Measurements from ENCODE around the gene PATE4.
"Not testable (repeated sequence)": the region's sequence is repeated elsewhere in the genome, so short reads cannot be mapped to it uniquely, and the experiment has no call there.

Gene PATE4, protein sequence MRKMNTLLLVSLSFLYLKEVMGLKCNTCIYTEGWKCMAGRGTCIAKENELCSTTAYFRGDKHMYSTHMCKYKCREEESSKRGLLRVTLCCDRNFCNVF

GRCh38 chr11:125833016-125833415 lies at the start of gene PATE4:
Gene PATE4, plus strand, starts transcription at chr11:125833316. Its CDS starts 44 bp downstream, at chr11:125833360.
- Histone ChIP-seq H3K4me3 (ENCODE audit: low read depth in 1 of 2, low read length in 2 of 2) (no peak within 1 kb of the TSS), H3K9me3 (ENCODE audit: low read length) (peaks cover 6% of the 10 kb centered on the region), H3K27ac (ENCODE audit: low read depth, low read length) (no peak within 1 kb of the TSS), H3K9ac (ENCODE audit: low read length) (no peak within 1 kb of the TSS), H3K36me3 (ENCODE audit: insufficient read depth, low read length) (no peaks in the 10 kb centered on the region), H3K4me1 (ENCODE audit: insufficient read depth, low read length) (no peaks in the 10 kb centered on the region), H3K27me3 (ENCODE audit: control insufficient read depth in 1 of 2, insufficient read depth in 2 of 2, low read length in 2 of 2) (no peaks in the 10 kb centered on the region)

DNA sequence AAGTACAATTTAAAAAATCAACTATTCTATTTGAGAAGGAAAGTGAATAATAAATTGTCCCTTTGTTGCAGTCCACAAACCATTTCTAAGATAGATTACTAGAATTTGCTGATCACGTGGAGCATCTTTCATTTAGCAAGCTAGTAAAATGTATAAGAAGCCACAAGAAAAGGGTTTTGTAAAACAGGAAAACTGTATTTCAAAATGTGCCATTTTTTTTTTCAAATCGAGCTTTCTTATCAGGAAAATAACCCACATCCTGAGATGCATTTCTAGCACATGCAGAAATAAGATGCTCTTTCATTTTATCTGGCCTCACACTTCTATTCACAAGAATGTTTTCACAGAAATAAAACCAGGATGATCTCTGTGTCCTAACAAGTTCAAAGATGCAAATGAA lies 48.4 kb upstream of the PATE4 start:
- H3K27ac ChIP-seq (ENCODE audit: low read depth, low read length) = no peak overlapping the region
- no peak overlapping the region for H3K4me3 ChIP-seq (ENCODE audit: low read depth in 1 of 2, low read length in 2 of 2)
- no peak overlapping the region for H3K9ac ChIP-seq (ENCODE audit: low read length)

GRCh38 chr11:125787827-125788226 lies 45.3 kb upstream of the PATE4 start, which contains the start of gene PATE3:
Gene PATE3, plus strand, starts transcription at chr11:125788127. Its CDS starts 25 bp downstream, at chr11:125788152.
- no peaks in the 10 kb centered on the region for H3K9me3 ChIP-seq (ENCODE audit: low read length)
- H3K36me3 ChIP-seq (ENCODE audit: insufficient read depth, low read length) = no peaks in the 10 kb centered on the region
- H3K27ac ChIP-seq (ENCODE audit: low read depth, low read length) = no peak within 1 kb of the TSS
- no peak within 1 kb of the TSS for H3K4me3 ChIP-seq (ENCODE audit: low read depth in 1 of 2, low read length in 2 of 2)
- H3K27me3 ChIP-seq (ENCODE audit: control insufficient read depth in 1 of 2, insufficient read depth in 2 of 2, low read length in 2 of 2) = no peaks in the 10 kb centered on the region
- no peaks in the 10 kb centered on the region for H3K4me1 ChIP-seq (ENCODE audit: insufficient read depth, low read length)
- H3K9ac ChIP-seq (ENCODE audit: low read length) = no peak within 1 kb of the TSS

More for the DNA sequence above, 48.4 kb upstream of the PATE4 start:
- no peaks in the 10 kb centered on the region for H3K27me3 ChIP-seq (ENCODE audit: control insufficient read depth in 1 of 2, insufficient read depth in 2 of 2, low read length in 2 of 2)
- H3K9me3 ChIP-seq (ENCODE audit: low read length) = no peaks in the 10 kb centered on the region
- H3K36me3 ChIP-seq (ENCODE audit: insufficient read depth, low read length) = no peaks in the 10 kb centered on the region
- no peaks in the 10 kb centered on the region for H3K4me1 ChIP-seq (ENCODE audit: insufficient read depth, low read length)

GRCh38 chr11:125790825-125791224 lies 42.3 kb upstream of the PATE4 start:
- H3K27ac ChIP-seq (ENCODE audit: low read depth, low read length) = no peak overlapping the region
- H3K9me3 ChIP-seq (ENCODE audit: low read length) = no peaks in the 10 kb centered on the region
- H3K4me3 ChIP-seq (ENCODE audit: low read depth in 1 of 2, low read length in 2 of 2) = no peak overlapping the region
- H3K36me3 ChIP-seq (ENCODE audit: insufficient read depth, low read length) = no peaks in the 10 kb centered on the region
- H3K27me3 ChIP-seq (ENCODE audit: control insufficient read depth in 1 of 2, insufficient read depth in 2 of 2, low read length in 2 of 2) = no peaks in the 10 kb centered on the region
- no peak overlapping the region for H3K9ac ChIP-seq (ENCODE audit: low read length)
- no peaks in the 10 kb centered on the region for H3K4me1 ChIP-seq (ENCODE audit: insufficient read depth, low read length)

DNA sequence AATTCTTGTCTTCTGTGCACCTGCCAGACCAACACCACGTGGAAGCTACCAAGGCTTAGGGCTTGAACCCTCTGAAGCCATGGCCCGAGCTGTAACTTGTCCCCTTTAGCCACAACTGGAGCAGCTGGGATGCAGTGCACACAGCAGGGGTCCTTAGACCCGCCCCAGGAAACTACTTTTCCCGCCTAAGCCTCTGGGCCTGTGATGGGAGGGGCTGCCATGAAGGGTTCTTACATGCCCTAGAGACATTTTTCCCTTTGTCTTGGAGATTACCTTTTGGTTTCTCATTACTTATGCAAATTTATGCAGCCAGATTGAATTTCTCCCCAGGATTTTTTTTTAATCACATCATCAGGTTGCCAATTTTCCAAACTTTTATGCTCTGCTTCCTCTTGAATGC lies 35.5 kb upstream of the PATE4 start:
- Histone ChIP-seq H3K4me1 (ENCODE audit: insufficient read depth, low read length) (no peaks in the 10 kb centered on the region), H3K27me3 (ENCODE audit: control insufficient read depth in 1 of 2, insufficient read depth in 2 of 2, low read length in 2 of 2) (no peaks in the 10 kb centered on the region), H3K4me3 (ENCODE audit: low read depth in 1 of 2, low read length in 2 of 2) (no peak overlapping the region), H3K36me3 (ENCODE audit: insufficient read depth, low read length) (no peaks in the 10 kb centered on the region), H3K9me3 (ENCODE audit: low read length) (no peaks in the 10 kb centered on the region), H3K27ac (ENCODE audit: low read depth, low read length) (no peak overlapping the region), H3K9ac (ENCODE audit: low read length) (no peak overlapping the region)

- H3K36me3 ChIP-seq (ENCODE audit: insufficient read depth, low read length) = no peaks in the 10 kb centered on the region
- no peak overlapping the region for H3K27ac ChIP-seq (ENCODE audit: low read depth, low read length)
- no peak overlapping the region for H3K4me3 ChIP-seq (ENCODE audit: low read depth in 1 of 2, low read length in 2 of 2)
- H3K9me3 ChIP-seq (ENCODE audit: low read length) = no peaks in the 10 kb centered on the region
- H3K4me1 ChIP-seq (ENCODE audit: insufficient read depth, low read length) = no peaks in the 10 kb centered on the region
- no peak overlapping the region for H3K9ac ChIP-seq (ENCODE audit: low read length)
- H3K27me3 ChIP-seq (ENCODE audit: control insufficient read depth in 1 of 2, insufficient read depth in 2 of 2, low read length in 2 of 2) = no peaks in the 10 kb centered on the region
Measured at GRCh38 chr11:125799808-125800207, 33.3 kb upstream of the PATE4 start.

DNA sequence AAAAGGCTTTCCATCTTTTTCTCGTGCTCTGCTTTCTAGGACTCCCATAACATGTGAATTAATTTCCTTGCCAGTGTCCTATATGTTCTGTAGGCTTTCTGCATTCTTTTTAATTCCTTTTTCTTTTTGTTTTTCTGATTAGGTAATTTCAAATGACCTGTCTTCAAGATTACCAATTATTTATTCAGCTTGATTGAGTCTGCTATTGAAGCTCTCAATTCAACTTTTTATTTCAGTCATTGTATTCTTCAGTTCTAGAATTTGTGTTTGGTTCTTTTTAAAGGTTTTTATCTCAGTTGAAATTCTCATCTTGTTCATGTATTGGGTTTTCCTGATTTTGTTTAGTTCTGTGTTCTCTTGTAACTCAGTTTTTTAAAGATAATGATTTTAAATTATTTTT lies 30.7 kb upstream of the PATE4 start:
- no peaks in the 10 kb centered on the region for H3K9me3 ChIP-seq (ENCODE audit: low read length)
- H3K36me3 ChIP-seq (ENCODE audit: insufficient read depth, low read length) = no peaks in the 10 kb centered on the region
- H3K27me3 ChIP-seq (ENCODE audit: control insufficient read depth in 1 of 2, insufficient read depth in 2 of 2, low read length in 2 of 2) = no peaks in the 10 kb centered on the region
- no peak overlapping the region for H3K4me3 ChIP-seq (ENCODE audit: low read depth in 1 of 2, low read length in 2 of 2)
- H3K27ac ChIP-seq (ENCODE audit: low read depth, low read length) = no peak overlapping the region
- no peak overlapping the region for H3K9ac ChIP-seq (ENCODE audit: low read length)
- H3K4me1 ChIP-seq (ENCODE audit: insufficient read depth, low read length) = no peaks in the 10 kb centered on the region

DNA sequence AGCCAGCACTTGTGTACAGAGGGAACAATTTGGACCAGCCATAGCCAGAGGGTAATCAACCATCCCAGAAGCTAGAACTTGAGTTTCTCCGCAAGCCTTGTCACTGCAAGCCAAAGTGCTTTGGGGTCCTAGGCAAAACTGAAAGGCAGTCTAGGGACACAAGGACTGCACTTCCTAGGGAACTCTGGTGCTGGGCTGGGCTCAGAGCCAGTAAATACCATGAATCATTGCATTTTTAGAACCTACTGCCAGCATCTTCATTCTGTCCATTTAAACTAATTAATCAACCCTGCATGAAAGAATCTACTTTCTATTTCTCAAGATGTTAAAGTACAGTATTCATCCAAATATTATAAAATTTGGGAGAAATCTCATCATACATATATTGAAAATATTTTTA lies 25.2 kb upstream of the PATE4 start:
- Histone ChIP-seq H3K9ac (ENCODE audit: low read length) (no peak overlapping the region), H3K9me3 (ENCODE audit: low read length) (no peaks in the 10 kb centered on the region), H3K27me3 (ENCODE audit: control insufficient read depth in 1 of 2, insufficient read depth in 2 of 2, low read length in 2 of 2) (no peaks in the 10 kb centered on the region), H3K36me3 (ENCODE audit: insufficient read depth, low read length) (no peaks in the 10 kb centered on the region), H3K27ac (ENCODE audit: low read depth, low read length) (no peak overlapping the region), H3K4me1 (ENCODE audit: insufficient read depth, low read length) (no peaks in the 10 kb centered on the region), H3K4me3 (ENCODE audit: low read depth in 1 of 2, low read length in 2 of 2) (no peak overlapping the region)

GRCh38 chr11:125835748-125836147 lies 2.6 kb downstream of the PATE4 start:
- H3K9me3 ChIP-seq (ENCODE audit: low read length) = peaks cover 6% of the 10 kb centered on the region
- H3K27ac ChIP-seq (ENCODE audit: low read depth, low read length) = no peak overlapping the region
- H3K4me1 ChIP-seq (ENCODE audit: insufficient read depth, low read length) = no peaks in the 10 kb centered on the region
- no peaks in the 10 kb centered on the region for H3K27me3 ChIP-seq (ENCODE audit: control insufficient read depth in 1 of 2, insufficient read depth in 2 of 2, low read length in 2 of 2)
- no peaks in the 10 kb centered on the region for H3K36me3 ChIP-seq (ENCODE audit: insufficient read depth, low read length)
- no peak overlapping the region for H3K4me3 ChIP-seq (ENCODE audit: low read depth in 1 of 2, low read length in 2 of 2)
- H3K9ac ChIP-seq (ENCODE audit: low read length) = no peak overlapping the region

DNA sequence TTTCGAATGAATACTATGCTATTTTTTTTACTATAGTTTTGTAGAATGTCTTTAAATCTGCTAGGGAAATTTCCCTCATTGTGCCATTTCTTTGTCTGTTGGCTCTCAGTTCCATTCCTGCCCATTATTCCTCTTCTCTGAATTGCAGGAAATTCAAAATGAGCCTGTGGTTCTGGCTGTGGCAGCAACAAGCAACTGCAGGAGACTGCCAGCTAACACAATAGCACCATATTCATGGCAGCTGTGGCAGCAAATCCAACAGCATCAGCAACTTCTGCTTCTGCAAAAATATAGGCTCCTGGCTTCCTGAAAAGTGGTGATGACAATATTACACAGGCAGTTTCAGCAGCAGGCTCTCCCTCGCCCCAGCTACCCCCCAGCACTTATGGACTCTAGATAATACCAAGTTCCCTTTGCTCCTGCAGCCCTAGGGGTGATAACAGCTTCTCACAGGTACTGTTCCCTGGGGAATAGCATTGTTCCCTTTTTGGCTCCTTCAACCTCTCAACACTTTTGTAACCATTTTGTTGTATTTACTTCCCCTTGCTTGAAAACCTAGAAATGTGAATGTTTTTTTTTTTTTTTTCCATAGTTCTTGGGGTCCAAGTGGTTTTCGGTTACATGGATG lies 9.3 kb downstream of the PATE4 start:
- H3K36me3 ChIP-seq (ENCODE audit: insufficient read depth, low read length) = no peaks in the 10 kb centered on the region
- H3K27ac ChIP-seq (ENCODE audit: low read depth, low read length) = no peak overlapping the region
- H3K9me3 ChIP-seq (ENCODE audit: low read length) = peaks cover 9% of the 10 kb centered on the region
- no peaks in the 10 kb centered on the region for H3K4me1 ChIP-seq (ENCODE audit: insufficient read depth, low read length)
- no peak overlapping the region for H3K4me3 ChIP-seq (ENCODE audit: low read depth in 1 of 2, low read length in 2 of 2)
- H3K27me3 ChIP-seq (ENCODE audit: control insufficient read depth in 1 of 2, insufficient read depth in 2 of 2, low read length in 2 of 2) = no peaks in the 10 kb centered on the region
- H3K9ac ChIP-seq (ENCODE audit: low read length) = no peak overlapping the region

DNA sequence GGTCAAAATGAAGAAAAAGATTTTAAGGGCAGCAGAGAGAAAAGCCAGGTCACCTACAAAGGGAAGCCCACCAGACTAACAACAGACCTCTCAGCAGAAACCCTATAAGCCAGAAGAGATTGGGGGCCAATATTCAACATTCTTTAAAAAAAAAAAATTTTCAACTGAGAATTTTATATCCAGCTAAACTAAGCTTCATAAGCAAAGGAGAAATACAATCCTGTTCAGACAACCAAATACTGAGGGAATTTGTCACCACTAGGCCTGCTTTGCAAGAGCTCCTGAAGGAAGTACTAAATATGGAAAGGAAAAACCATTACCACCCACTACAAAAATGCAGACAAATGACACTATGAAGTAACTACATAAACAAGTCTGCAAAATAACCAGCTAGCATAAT lies 13.1 kb downstream of the PATE4 start:
- Histone ChIP-seq H3K27ac (ENCODE audit: low read depth, low read length) (no peak overlapping the region), H3K9ac (ENCODE audit: low read length) (no peak overlapping the region), H3K36me3 (ENCODE audit: insufficient read depth, low read length) (no peaks in the 10 kb centered on the region), H3K4me3 (ENCODE audit: low read depth in 1 of 2, low read length in 2 of 2) (no peak overlapping the region), H3K4me1 (ENCODE audit: insufficient read depth, low read length) (no peaks in the 10 kb centered on the region), H3K9me3 (ENCODE audit: low read length) (peaks cover 9% of the 10 kb centered on the region), H3K27me3 (ENCODE audit: control insufficient read depth in 1 of 2, insufficient read depth in 2 of 2, low read length in 2 of 2) (no peaks in the 10 kb centered on the region)

DNA sequence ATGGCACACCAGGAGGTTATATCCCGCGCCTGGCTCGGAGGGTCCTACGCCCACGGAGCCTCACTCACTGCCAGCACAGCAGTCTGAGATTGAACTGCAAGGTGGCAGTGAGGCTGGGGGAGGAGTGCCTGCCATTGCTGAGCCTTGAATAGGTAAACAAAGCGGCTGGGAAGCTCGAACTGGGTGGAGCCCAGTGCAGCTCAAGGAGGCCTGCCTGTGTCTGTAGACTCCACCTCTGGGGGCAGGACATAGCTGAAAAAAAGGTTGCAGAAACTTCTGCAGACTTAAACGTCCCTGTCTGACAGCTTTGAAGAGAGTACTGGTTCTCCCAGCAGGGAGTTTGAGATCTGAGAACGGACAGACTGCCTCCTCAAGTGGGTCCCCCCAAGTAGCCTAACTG lies 24.6 kb downstream of the PATE4 start:
- H3K4me1 ChIP-seq (ENCODE audit: insufficient read depth, low read length); H3K9ac ChIP-seq (ENCODE audit: low read length); H3K36me3 ChIP-seq (ENCODE audit: insufficient read depth, low read length); H3K27ac ChIP-seq (ENCODE audit: low read depth, low read length); H3K4me3 ChIP-seq (ENCODE audit: low read depth in 1 of 2, low read length in 2 of 2); H3K27me3 ChIP-seq (ENCODE audit: control insufficient read depth in 1 of 2, insufficient read depth in 2 of 2, low read length in 2 of 2); H3K9me3 ChIP-seq (ENCODE audit: low read length): not testable (repeated sequence)
